ENCODE measurements around the gene SLC35E3.
"Not testable (repeated sequence)": the region's sequence is repeated elsewhere in the genome, so short reads cannot be mapped to it uniquely, and the experiment has no call there.

The SLC35E3 gene

DNA sequence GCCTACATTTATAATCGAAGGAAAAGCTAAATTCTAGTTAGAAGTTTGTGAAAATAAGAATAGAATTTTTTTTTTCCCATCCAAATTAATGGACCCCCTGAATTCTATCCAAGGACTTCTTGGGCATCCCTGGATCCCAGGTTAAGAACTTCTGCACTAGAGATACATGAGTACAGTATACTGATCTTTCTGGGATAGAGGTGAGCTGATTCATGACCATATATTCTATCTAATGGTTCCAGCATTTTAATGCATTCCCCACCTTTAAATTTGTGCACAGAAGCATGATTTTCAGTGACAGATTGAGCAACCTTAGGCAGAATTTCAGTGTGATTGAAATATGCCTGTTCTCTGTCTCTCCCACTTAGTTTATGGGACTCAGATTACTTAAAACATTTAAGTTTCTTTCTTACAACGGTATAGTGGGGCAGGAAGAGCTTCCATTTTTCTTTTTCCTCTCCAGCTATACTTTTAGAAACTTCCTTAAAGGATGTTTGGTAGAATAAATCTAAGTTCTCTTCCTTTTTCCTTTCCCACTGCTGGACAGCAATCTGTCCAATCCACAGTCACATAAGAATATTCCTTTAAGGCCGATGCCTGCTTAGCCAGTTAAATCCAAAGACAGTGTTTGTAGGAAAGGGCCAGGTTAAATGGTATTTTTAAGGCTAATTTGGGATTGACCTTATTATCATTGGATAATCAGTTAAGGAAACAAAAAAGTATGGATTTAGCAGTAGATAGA lies 68.7 kb downstream of the SLC35E3 start:
- no peak for DNase-seq

- no peak for DNase-seq
Measured at GRCh38 chr12:68815232-68815927, 69.4 kb downstream of the SLC35E3 start.

GRCh38 chr12:68815928-68816800 lies 70.2 kb downstream of the SLC35E3 start:
- DNase-seq = no peak

- not testable (repeated sequence) for DNase-seq
Measured at GRCh38 chr12:68819481-68819880, 73.5 kb downstream of the SLC35E3 start.

GRCh38 chr12:68821357-68822188 lies 75.6 kb downstream of the SLC35E3 start:
- no peak for DNase-seq

GRCh38 chr12:68823696-68824095 lies 77.7 kb downstream of the SLC35E3 start:
- DNase-seq = no peak

GRCh38 chr12:68824131-68824530 lies 78.2 kb downstream of the SLC35E3 start:
- DNase-seq = no peak

- no peak for DNase-seq
Measured at GRCh38 chr12:68824597-68825250, 78.7 kb downstream of the SLC35E3 start.

DNA sequence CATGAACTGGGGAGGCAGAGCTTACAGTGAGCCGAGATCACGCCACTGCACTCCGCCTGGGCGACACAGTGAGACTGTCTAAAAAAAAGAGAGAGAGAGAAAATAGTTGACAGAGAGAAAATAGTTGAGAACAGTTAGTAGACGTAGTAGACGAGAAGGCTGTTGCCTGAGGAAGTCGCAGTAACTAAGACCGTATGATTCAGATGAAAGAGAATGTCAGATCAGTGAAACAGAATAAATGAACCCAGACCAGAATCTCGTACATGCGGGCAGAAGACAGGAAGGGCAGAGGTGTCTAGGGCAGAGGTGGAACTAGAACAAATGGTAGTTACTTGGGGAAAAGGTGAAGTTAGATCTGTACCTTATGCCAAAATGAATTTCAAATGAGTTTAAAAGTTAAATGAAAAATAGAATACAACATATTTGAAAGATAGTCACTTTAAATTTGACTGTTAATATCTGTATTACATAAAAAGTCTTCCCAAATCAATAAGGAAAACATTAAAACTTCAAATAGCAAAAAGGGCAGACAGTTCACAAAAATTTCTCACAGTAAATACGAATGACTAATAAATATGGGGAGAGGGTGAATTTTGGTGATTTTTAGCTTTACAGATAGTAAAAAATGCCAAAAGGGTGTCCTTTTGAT lies 79.7 kb downstream of the SLC35E3 start:
- no peak for DNase-seq

DNA sequence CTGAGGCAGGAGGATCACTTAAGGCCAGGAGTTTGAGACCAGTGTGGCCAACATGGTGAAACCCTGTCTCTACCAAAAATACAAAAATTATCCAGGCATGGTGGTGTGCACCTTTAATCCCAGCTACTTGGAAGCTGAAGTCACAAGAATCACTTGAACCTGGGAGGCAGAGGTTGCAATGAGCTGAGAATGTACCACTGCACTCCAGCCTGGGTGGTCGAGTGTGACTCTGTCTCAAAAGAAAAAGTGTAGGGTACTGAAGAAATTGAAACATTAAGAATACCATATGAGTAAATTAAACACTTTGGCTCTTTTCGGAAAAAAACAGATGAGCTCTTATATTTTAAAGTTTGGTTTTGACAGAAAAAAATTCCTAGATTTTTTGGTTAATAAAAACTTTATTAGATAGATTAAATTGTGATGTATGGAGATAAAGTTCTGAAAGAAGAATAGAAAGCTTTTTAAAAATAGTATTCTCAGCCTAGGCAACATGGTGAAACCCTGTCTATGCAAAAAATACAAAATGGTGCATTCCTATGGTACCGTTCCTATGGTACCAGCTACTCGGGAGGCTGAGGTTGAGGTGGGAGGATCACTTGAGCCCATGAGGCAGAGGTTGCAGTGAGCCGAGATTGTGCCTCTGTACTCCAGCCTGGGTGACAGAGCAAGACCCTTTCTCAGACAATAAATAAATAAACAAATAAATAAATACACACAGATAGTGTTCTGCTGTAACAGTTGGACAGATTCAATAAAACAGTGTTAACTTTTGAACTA lies 82.1 kb downstream of the SLC35E3 start:
- no peak for DNase-seq

DNA sequence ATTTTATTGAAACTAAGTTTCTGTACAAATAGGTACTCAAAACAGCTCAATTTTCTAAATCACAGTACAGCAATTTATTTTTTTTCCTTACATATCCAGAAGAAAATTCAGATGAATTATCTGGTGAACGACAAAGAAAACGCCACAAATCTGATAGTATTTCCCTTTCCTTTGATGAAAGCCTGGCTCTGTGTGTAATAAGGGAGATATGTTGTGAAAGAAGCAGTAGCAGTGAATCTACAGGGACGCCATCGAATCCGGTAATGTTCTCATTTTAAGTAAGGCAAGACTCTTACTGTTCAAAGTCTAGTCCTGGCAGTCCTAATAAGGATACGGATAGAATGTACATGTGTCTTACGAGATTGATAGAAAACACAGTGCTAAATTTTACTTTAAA lies 82.7 kb downstream of the SLC35E3 start:
- no peak for DNase-seq
